ENCODE results near the gene APBB2. TPM values are rescaled to one million over a fixed set of nuclear protein-coding genes. Genes with fewer than 3 reads are reported as not detected.

The APBB2 gene
- total and polyA plus RNA-seq, 4 donors, result 82.2 to 104 (median 91.6) TPM

DNA sequence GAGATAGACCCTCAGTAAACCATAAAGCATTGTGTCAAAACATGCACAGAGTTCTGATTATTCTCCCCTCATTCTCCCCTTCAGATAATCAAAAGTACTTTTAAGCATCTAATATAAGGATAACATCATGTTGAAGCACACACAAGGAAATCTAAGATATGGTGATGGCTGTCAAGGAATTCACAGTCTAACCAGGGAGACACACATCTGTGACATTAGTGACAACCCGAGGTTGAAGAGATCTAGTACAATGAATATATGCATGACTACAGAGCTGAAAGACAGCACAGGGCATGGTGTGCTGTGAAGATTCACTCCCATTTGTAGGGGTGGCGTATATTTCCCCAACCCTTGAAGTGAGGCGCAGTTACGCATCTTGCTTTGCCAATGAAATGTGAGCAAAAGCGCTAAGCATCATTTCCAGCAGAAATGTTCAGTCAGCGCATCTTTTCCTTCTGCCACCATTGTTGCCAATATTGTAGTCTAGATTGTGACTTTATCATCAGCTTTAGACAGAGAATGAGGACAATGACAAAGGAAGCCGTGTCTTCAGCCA is 342.6 kb downstream of the APBB2 start:
- Histone ChIP-seq H3K4me1 (ENCODE audit: control insufficient read depth, insufficient read depth, low read length) (peaks cover 6% of the 10 kb centered on the region), H3K27me3 (ENCODE audit: control insufficient read depth, insufficient read depth, low read length) (no peaks in the 10 kb centered on the region), H3K27ac (ENCODE audit: low read depth, low read length) (no peak overlapping the region), H3K9me3 (ENCODE audit: control insufficient read depth, insufficient read depth, low read length) (no peaks in the 10 kb centered on the region), H3K36me3 (ENCODE audit: control insufficient read depth, insufficient read depth, low read length) (peaks cover 2% of the 10 kb centered on the region), H3K4me3 (ENCODE audit: low read depth, low read length) (no peak overlapping the region)
- no peak for DNase-seq (ENCODE audit: low read depth in 4 of 6, low spot score in 6 of 6)
- 100% methylated on average over 3 of the region's 7 CpGs for WGBS (ENCODE audit: insufficient coverage)

DNA sequence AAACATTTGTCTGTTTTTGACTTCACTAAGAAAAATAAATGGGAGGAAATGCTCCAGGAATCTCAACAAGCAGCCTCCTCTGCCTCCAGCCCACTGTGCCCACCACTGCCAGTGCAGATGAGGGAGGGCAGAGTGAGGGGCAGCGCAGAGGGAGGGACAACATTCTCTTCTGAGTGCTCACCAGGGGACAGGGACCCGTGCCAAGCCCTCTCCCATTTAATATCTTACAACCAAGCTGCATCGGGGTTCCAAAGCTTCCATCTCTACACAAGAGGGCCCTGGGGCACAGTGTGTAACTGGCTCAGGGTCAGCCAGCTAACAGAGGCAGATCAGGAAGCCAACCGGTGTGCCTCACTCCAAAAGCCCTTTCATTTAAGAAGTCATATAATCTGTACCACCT is 344.2 kb downstream of the APBB2 start:
- peaks cover 2% of the 10 kb centered on the region for H3K36me3 ChIP-seq (ENCODE audit: control insufficient read depth, insufficient read depth, low read length)
- H3K4me3 ChIP-seq (ENCODE audit: low read depth, low read length), result no peak overlapping the region
- peaks cover 6% of the 10 kb centered on the region for H3K4me1 ChIP-seq (ENCODE audit: control insufficient read depth, insufficient read depth, low read length)
- H3K9me3 ChIP-seq (ENCODE audit: control insufficient read depth, insufficient read depth, low read length), result no peaks in the 10 kb centered on the region
- DNase-seq (ENCODE audit: low read depth in 4 of 6, low spot score in 6 of 6), result peak in 2 of 6 donors; percentile 17 to 64
- 24% methylated on average over 3 of the region's 4 CpGs for WGBS (ENCODE audit: insufficient coverage)
- no peak overlapping the region for H3K27ac ChIP-seq (ENCODE audit: low read depth, low read length)
- no peaks in the 10 kb centered on the region for H3K27me3 ChIP-seq (ENCODE audit: control insufficient read depth, insufficient read depth, low read length)

DNA sequence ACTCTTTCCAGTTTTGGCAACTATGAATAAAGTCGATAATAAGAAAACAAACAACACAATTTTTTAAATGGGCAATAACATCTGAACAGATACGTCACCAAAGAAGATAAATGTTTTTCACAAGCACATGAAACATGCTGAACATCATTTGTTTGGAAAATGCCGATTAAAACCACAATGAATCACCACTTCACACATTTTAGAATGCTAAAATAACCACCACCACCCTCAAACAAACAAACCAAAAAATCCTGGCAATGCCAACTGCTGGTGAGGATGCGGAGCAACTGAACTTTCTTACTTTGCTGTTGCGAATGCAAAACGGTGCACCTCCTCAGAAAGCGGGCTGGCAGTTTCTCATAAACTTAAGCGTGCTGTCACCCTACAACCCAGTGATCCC is 348.6 kb downstream of the APBB2 start:
- no peak for DNase-seq (ENCODE audit: low read depth in 4 of 6, low spot score in 6 of 6)
- H3K36me3 ChIP-seq (ENCODE audit: control insufficient read depth, insufficient read depth, low read length), result peaks cover 2% of the 10 kb centered on the region
- no peaks in the 10 kb centered on the region for H3K9me3 ChIP-seq (ENCODE audit: control insufficient read depth, insufficient read depth, low read length)
- no peaks in the 10 kb centered on the region for H3K27me3 ChIP-seq (ENCODE audit: control insufficient read depth, insufficient read depth, low read length)
- no peak overlapping the region for H3K4me3 ChIP-seq (ENCODE audit: low read depth, low read length)
- no peak overlapping the region for H3K27ac ChIP-seq (ENCODE audit: low read depth, low read length)
- peaks cover 6% of the 10 kb centered on the region for H3K4me1 ChIP-seq (ENCODE audit: control insufficient read depth, insufficient read depth, low read length)
- WGBS (ENCODE audit: insufficient coverage), result 67% methylated on average over 4 of the region's 8 CpGs

DNA sequence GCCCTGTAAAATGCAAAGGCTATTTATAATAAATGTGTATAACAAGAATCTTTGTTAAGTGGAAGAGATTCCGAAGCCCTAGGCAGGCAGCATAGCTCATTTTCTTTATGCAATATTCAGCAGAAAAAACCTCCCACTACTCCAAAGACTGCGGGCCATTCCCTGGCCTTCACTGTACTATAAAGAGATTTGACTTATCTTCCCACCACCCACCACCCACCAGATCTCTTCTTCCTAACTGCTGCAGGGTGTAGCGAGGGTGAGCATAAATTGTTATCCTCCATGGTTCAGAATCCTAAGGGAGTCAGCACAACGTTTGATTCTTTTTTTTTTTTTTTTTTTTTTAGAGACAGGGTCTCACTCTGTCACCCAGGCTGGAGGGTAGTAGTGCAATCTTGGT is 349.8 kb downstream of the APBB2 start:
- no peaks in the 10 kb centered on the region for H3K4me1 ChIP-seq (ENCODE audit: control insufficient read depth, insufficient read depth, low read length)
- H3K4me3 ChIP-seq (ENCODE audit: low read depth, low read length), result no peak overlapping the region
- DNase-seq (ENCODE audit: low read depth in 4 of 6, low spot score in 6 of 6), result no peak
- 100% methylated on average over 1 of the region's 4 CpGs for WGBS (ENCODE audit: insufficient coverage)
- H3K9me3 ChIP-seq (ENCODE audit: control insufficient read depth, insufficient read depth, low read length), result no peaks in the 10 kb centered on the region
- H3K27ac ChIP-seq (ENCODE audit: low read depth, low read length), result no peak overlapping the region
- H3K36me3 ChIP-seq (ENCODE audit: control insufficient read depth, insufficient read depth, low read length), result peaks cover 2% of the 10 kb centered on the region
- H3K27me3 ChIP-seq (ENCODE audit: control insufficient read depth, insufficient read depth, low read length), result no peaks in the 10 kb centered on the region

DNA sequence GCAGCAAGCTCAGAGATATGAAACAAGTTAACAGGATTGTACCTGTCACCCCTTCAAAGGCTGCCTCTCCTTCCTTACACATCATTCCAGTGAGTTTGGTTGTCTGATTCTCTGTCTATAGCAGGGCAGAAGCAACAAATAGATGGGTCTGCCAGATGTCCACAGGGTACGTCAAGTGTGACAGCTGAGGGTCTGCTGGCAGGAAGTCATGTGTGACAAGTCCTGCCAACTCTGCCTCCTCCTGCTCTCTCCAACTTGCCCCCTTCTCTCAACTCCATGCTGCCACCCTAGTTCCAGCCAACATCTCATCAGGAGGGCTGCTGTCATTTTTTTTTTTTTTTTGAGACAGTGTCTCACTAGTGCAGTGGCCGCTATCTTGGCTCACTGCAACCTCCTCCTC is 355.4 kb downstream of the APBB2 start:
- WGBS (ENCODE audit: insufficient coverage), result 67% methylated on average over 1 of the region's 2 CpGs
- Histone ChIP-seq H3K4me1 (ENCODE audit: control insufficient read depth, insufficient read depth, low read length) (peaks cover 27% of the 10 kb centered on the region), H3K9me3 (ENCODE audit: control insufficient read depth, insufficient read depth, low read length) (no peaks in the 10 kb centered on the region), H3K27me3 (ENCODE audit: control insufficient read depth, insufficient read depth, low read length) (no peaks in the 10 kb centered on the region), H3K4me3 (ENCODE audit: low read depth, low read length) (no peak overlapping the region), H3K36me3 (ENCODE audit: control insufficient read depth, insufficient read depth, low read length) (no peaks in the 10 kb centered on the region), H3K27ac (ENCODE audit: low read depth, low read length) (no peak overlapping the region)
- DNase-seq (ENCODE audit: low read depth in 4 of 6, low spot score in 6 of 6), result peak in 1 of 6 donors; percentile 36

DNA sequence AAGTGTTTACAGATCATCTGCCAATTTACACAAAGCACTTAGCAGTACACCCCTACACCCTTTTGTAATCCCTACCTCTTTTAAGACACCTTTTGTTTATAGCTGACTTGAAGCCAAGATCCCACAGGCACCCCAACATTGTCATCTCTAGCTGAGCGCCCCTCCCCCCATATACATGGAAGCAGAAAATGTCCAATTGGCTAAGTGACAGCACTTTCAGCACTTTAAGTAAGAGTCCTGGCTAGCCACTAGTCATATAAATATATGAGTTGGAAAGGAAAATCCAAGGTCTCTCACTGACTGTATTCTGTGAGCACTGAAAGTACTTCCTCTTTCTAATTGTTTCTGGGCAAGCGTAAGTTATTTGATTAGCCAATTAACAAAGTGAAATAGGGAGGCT is 356.4 kb downstream of the APBB2 start:
- WGBS (ENCODE audit: insufficient coverage), result 67% methylated on average over 1 of the region's 2 CpGs

DNA sequence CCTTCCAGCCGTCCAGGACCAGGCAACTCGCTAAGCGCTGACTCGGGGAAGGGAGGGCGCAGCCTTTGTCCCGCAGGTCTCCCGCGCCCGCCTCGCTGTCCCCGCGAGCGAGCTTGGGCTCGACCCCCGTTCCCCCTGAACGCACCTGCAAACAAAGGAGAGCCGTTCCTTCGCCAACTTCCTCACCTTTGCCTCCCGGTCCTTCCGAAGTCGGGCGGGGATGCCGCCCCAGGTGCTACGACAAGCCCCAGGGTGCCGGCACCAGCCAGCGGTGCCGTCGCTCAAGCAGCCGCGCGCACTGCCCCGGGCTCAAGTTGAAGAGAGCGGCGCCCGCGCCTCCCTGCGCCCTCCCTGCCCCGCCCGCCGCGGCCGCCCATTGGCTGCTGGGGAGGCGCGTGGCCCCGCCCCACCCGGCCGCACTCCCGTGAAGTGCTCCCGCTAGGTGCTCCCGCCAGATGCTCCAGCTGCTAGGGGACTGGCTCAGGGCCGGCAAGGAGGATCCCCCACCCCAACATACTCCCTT is 357.4 kb downstream of the APBB2 start:
- H3K27ac ChIP-seq (ENCODE audit: low read depth, low read length), result peak overlapping the region; percentile 84

More for the DNA sequence above, 356.4 kb downstream of the APBB2 start:
- Histone ChIP-seq H3K4me1 (ENCODE audit: control insufficient read depth, insufficient read depth, low read length) (peaks cover 27% of the 10 kb centered on the region), H3K27me3 (ENCODE audit: control insufficient read depth, insufficient read depth, low read length) (no peaks in the 10 kb centered on the region), H3K4me3 (ENCODE audit: low read depth, low read length) (no peak overlapping the region), H3K9me3 (ENCODE audit: control insufficient read depth, insufficient read depth, low read length) (no peaks in the 10 kb centered on the region), H3K27ac (ENCODE audit: low read depth, low read length) (peak overlapping the region; percentile 19), H3K36me3 (ENCODE audit: control insufficient read depth, insufficient read depth, low read length) (peaks cover 4% of the 10 kb centered on the region)
- DNase-seq (ENCODE audit: low read depth in 4 of 6, low spot score in 6 of 6), result peak in 1 of 6 donors; percentile 35

DNA sequence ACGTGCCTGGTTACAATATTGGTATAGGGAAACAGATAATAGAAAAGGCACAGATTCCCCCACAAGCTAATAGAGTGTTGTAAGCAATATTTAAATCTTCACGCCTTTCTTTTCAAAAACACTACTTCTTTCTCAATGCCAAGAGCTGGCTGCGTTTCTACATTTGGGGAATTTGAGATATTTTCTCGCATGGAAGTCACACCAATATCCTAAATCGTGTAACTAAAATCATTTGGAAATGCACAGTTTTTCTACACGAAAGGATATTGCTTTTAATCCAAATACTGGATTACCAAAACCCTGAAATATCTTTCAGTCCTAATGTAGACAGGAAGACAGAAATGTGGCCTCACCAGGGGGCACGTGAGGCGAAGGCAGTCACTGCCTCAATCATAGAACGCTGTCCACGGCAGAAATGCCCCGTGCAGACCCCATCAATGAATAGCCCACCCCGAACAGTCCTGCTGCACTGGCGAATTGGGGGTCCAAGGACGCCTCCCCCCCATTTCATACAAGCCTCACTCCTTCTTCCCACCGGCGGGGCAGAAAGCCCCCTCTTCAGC is 358.0 kb downstream of the APBB2 start:
- Histone ChIP-seq H3K4me1 (ENCODE audit: control insufficient read depth, insufficient read depth, low read length) (peaks cover 38% of the 10 kb centered on the region), H3K9me3 (ENCODE audit: control insufficient read depth, insufficient read depth, low read length) (no peaks in the 10 kb centered on the region), H3K36me3 (ENCODE audit: control insufficient read depth, insufficient read depth, low read length) (peaks cover 4% of the 10 kb centered on the region), H3K27me3 (ENCODE audit: control insufficient read depth, insufficient read depth, low read length) (no peaks in the 10 kb centered on the region), H3K27ac (ENCODE audit: low read depth, low read length) (peak overlapping the region; percentile 84), H3K4me3 (ENCODE audit: low read depth, low read length) (peak overlapping the region; percentile 57)
- WGBS (ENCODE audit: insufficient coverage), result 11% methylated on average over 11 of the region's 16 CpGs
- peak in 2 of 6 donors; percentile 57 to 72 for DNase-seq (ENCODE audit: low read depth in 4 of 6, low spot score in 6 of 6)

More for the DNA sequence above, 357.4 kb downstream of the APBB2 start:
- Histone ChIP-seq H3K9me3 (ENCODE audit: control insufficient read depth, insufficient read depth, low read length) (no peaks in the 10 kb centered on the region), H3K36me3 (ENCODE audit: control insufficient read depth, insufficient read depth, low read length) (peaks cover 4% of the 10 kb centered on the region), H3K27me3 (ENCODE audit: control insufficient read depth, insufficient read depth, low read length) (no peaks in the 10 kb centered on the region), H3K4me1 (ENCODE audit: control insufficient read depth, insufficient read depth, low read length) (peaks cover 37% of the 10 kb centered on the region), H3K4me3 (ENCODE audit: low read depth, low read length) (peak overlapping the region; percentile 57)
- DNase-seq (ENCODE audit: low read depth in 4 of 6, low spot score in 6 of 6), result peak; percentile 46 to 92 (median 70)
- 0% methylated on average over 51 of the region's 51 CpGs for WGBS (ENCODE audit: insufficient coverage)

DNA sequence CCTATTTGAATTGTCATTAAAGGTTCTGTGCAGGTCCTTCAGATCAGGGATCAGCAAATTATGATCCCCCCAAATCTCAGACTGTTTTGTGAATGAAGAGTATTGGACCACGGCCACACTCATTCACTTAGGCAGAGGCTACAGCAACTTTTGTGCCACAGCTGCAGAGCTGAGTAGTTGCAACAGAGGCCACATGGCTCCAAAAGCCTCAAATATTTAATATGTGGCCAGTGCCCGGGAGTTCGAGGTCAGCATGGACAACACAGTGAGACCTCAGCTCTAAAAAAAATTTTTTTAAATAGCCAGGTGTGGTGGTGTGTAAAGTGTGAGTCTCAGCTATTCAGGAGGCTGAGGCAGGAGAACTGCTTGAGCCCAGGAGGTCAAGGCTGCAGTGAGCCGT is 363.8 kb downstream of the APBB2 start:
- no peak overlapping the region for H3K4me3 ChIP-seq (ENCODE audit: low read depth, low read length)
- no peak overlapping the region for H3K27ac ChIP-seq (ENCODE audit: low read depth, low read length)
- H3K36me3 ChIP-seq (ENCODE audit: control insufficient read depth, insufficient read depth, low read length), result peaks cover 4% of the 10 kb centered on the region
- peaks cover 46% of the 10 kb centered on the region for H3K4me1 ChIP-seq (ENCODE audit: control insufficient read depth, insufficient read depth, low read length)
- no peaks in the 10 kb centered on the region for H3K27me3 ChIP-seq (ENCODE audit: control insufficient read depth, insufficient read depth, low read length)
- DNase-seq (ENCODE audit: low read depth in 4 of 6, low spot score in 6 of 6), result no peak
- H3K9me3 ChIP-seq (ENCODE audit: control insufficient read depth, insufficient read depth, low read length), result no peaks in the 10 kb centered on the region
- WGBS (ENCODE audit: insufficient coverage), result 43% methylated on average over 1 of the region's 4 CpGs

DNA sequence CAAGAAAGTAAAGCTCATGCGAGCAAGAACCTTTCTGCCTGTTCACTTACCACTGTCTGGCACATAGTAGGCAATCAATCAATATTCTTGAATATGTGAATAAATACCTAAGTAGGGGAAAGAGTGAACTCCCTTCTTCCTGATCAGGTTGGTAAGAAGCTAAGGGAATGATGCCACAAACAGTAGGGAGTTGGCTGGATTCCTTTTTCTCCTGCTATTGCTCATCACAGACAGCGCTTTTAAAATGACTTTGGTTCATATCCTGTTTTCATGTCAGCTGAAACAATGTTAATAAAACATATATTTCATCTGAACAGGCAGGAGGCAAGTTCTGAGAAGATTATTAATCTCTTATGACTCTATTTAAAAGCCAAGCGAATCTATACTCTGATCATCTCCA is 365.4 kb downstream of the APBB2 start:
- Histone ChIP-seq H3K4me3 (ENCODE audit: low read depth, low read length) (no peak overlapping the region), H3K36me3 (ENCODE audit: control insufficient read depth, insufficient read depth, low read length) (peaks cover 4% of the 10 kb centered on the region), H3K27ac (ENCODE audit: low read depth, low read length) (peak overlapping the region; percentile 53), H3K27me3 (ENCODE audit: control insufficient read depth, insufficient read depth, low read length) (no peaks in the 10 kb centered on the region), H3K9me3 (ENCODE audit: control insufficient read depth, insufficient read depth, low read length) (no peaks in the 10 kb centered on the region), H3K4me1 (ENCODE audit: control insufficient read depth, insufficient read depth, low read length) (peaks cover 47% of the 10 kb centered on the region)
- peak in 2 of 6 donors; percentile 56 to 62 for DNase-seq (ENCODE audit: low read depth in 4 of 6, low spot score in 6 of 6)
- WGBS (ENCODE audit: insufficient coverage), result no CpG with 5 or more reads among the region's 3 CpGs

Measured in spinal cord (tissue), 10 donors.